ENCODE measurements around the gene CDH4.

Gene CDH4

GRCh38 chr20:61376541-61377240, 124.6 kb downstream of the CDH4 start:
- no peak for TF ChIP-seq CTCF (IDR thresholded peaks at IDR 0.05; ENCODE audit: extremely low read depth, missing control alignments)
- no peak for DNase-seq (ENCODE audit: low spot score)

- no peak for DNase-seq (ENCODE audit: low spot score)
- TF ChIP-seq CTCF (IDR thresholded peaks at IDR 0.05; ENCODE audit: extremely low read depth, missing control alignments), result no peak
These were observed 126.8 kb downstream of the CDH4 start for GRCh38 chr20:61378694-61379355.

GRCh38 chr20:61379898-61380544, 128.0 kb downstream of the CDH4 start:
- DNase-seq (ENCODE audit: low spot score), result no peak
- no peak for TF ChIP-seq CTCF (IDR thresholded peaks at IDR 0.05; ENCODE audit: extremely low read depth, missing control alignments)

- no peak for TF ChIP-seq CTCF (IDR thresholded peaks at IDR 0.05; ENCODE audit: extremely low read depth, missing control alignments)
- DNase-seq (ENCODE audit: low spot score), result no peak
These were observed 128.5 kb downstream of the CDH4 start for GRCh38 chr20:61380545-61380915.

GRCh38 chr20:61382194-61382593, 130.1 kb downstream of the CDH4 start:
- no peak for TF ChIP-seq CTCF (IDR thresholded peaks at IDR 0.05; ENCODE audit: extremely low read depth, missing control alignments)
- no peak for DNase-seq (ENCODE audit: low spot score)

GRCh38 chr20:61385296-61385695, 133.2 kb downstream of the CDH4 start:
- TF ChIP-seq CTCF (IDR thresholded peaks at IDR 0.05; ENCODE audit: extremely low read depth, missing control alignments), result no peak

GRCh38 chr20:61385731-61386130, 133.7 kb downstream of the CDH4 start:
- TF ChIP-seq CTCF (IDR thresholded peaks at IDR 0.05; ENCODE audit: extremely low read depth, missing control alignments), result no peak
- DNase-seq (ENCODE audit: low spot score), result no peak

More at GRCh38 chr20:61385296-61385695, 133.2 kb downstream of the CDH4 start:
- DNase-seq (ENCODE audit: low spot score), result no peak

Data from GM20000 (cell line).